Tibial nerve (tissue), 4 donors: ENCODE results near the gene MYO1A.
A peak's percentile ranks its signal among the peaks of the same experiment; 100 is the strongest.

ENCODE experiments used
- CTCF ChIP-seq, 5 experiments: fragments of 200-600 bp in 3 of 5; fragments of 450-650 bp in 2 of 5; sonication (generic) in 3 of 5; IDR thresholded peaks; one replicate each; pipeline ENCODE4 v1.5.1; 2016 to 2019; ENCODE audit warnings: antibody characterized with exemption in 5 of 5, mild to moderate bottlenecking in 3 of 5, moderate library complexity in 2 of 5
- EP300 ChIP-seq, 2 donors: sonication (generic); formaldehyde crosslinking; IDR thresholded peaks; one replicate each; pipeline ENCODE4 v1.6.1; 2017; ENCODE audit warnings: antibody characterized with exemption in 2 of 2, mild to moderate bottlenecking in 1 of 2
- POLR2A ChIP-seq, 2 donors: fragments of 450-650 bp; IDR thresholded peaks; one replicate each; pipeline ENCODE4 v1.6.1; 2017; ENCODE audit warnings: antibody characterized with exemption in 2 of 2, mild to moderate bottlenecking in 2 of 2, moderate library complexity in 2 of 2

- TF ChIP-seq CTCF (IDR thresholded peaks at IDR 0.05) (peak in 1 of 5 experiments; percentile 32), EP300 (IDR thresholded peaks at IDR 0.05) (peak; percentile 54 to 97), POLR2A (IDR thresholded peaks at IDR 0.05) (peak; percentile 75 to 82)
Observed at GRCh38 chr12:57088354-57089270, 38.7 kb upstream of the MYO1A start, which contains the start of gene NAB2.
